OCI-LY7 (cell line): ENCODE measurements around the gene AFTPH. TPM values are rescaled to one million over a fixed set of nuclear protein-coding genes. Genes with fewer than 3 reads are reported as not detected.
A peak's percentile ranks its signal among the peaks of the same experiment; 100 is the strongest.

Experiments used
- BruUV-seq: library from RNA; stranded (reverse); fragments of 400-500 nt; replicated peaks from 2 replicates; lab custom pipeline; 2021; lab: Mats Ljungman, UMichigan
- CTCF ChIA-PET: fragments of 300-600 bp; sonication (Branson Sonifier 250); formaldehyde crosslinking; loops from one replicate; lab custom pipeline; 2022; ENCODE audit warnings: antibody characterized with exemption; ENCODE audit not compliant: unreplicated experiment; lab: Charles Lee
- POLR2A ChIA-PET: fragments of 300-600 bp; sonication (Branson Sonifier 250); formaldehyde crosslinking; loops from one replicate; lab custom pipeline; 2022; ENCODE audit warnings: antibody characterized with exemption; lab: Charles Lee
- DNase-seq: peaks from one replicate; pipeline ENCODE4 v3.0.0-alpha.2; 2015; ENCODE audit warnings: low spot score
- H2AFZ ChIP-seq: fragments of 200-600 bp; sonication (generic), shearing (Covaris generic); 2 replicates; pipeline ENCODE4 v1.6.1; 2014; ENCODE audit warnings: mild to moderate bottlenecking, antibody characterized with exemption, low read length, moderate library complexity
- H3K27ac ChIP-seq: fragments of 200-600 bp; sonication (generic); 2 replicates; pipeline ENCODE4 v1.5.1; 2014; ENCODE audit warnings: mixed run types, low read depth, mild to moderate bottlenecking, moderate library complexity, low read length, inconsistent platforms; ENCODE audit not compliant: poor library complexity, severe bottlenecking
- H3K36me3 ChIP-seq: fragments of 200-600 bp; sonication (generic); 2 replicates; pipeline ENCODE4 v1.6.1; 2014; ENCODE audit warnings: mild to moderate bottlenecking, antibody characterized with exemption, low read length, moderate library complexity, mixed read lengths; ENCODE audit not compliant: insufficient read depth
- H3K4me1 ChIP-seq: fragments of 200-600 bp; sonication (generic); 2 replicates; pipeline ENCODE4 v1.5.1; 2014; ENCODE audit warnings: mild to moderate bottlenecking, low read length; ENCODE audit not compliant: insufficient read depth, poor library complexity, severe bottlenecking
- H3K4me2 ChIP-seq: fragments of 200-600 bp; sonication (generic); 2 replicates; pipeline ENCODE4 v1.6.1; 2014; ENCODE audit warnings: mild to moderate bottlenecking, low read length
- H3K4me3 ChIP-seq: fragments of 200-600 bp; sonication (generic); 2 replicates; pipeline ENCODE4 v1.5.1; 2014; ENCODE audit warnings: mild to moderate bottlenecking, low read depth, low read length; ENCODE audit not compliant: poor library complexity, severe bottlenecking
- H3K79me2 ChIP-seq: fragments of 200-600 bp; sonication (generic); 2 replicates; pipeline ENCODE4 v1.6.1; 2016; ENCODE audit warnings: low read depth, mild to moderate bottlenecking, low read length, moderate library complexity, mixed read lengths; ENCODE audit not compliant: insufficient read depth
- H3K9me2 ChIP-seq: fragments of 200-600 bp; sonication (generic); 2 replicates; pipeline ENCODE4 v1.6.1; 2016; ENCODE audit warnings: mild to moderate bottlenecking, low read length, mixed read lengths; ENCODE audit not compliant: insufficient read depth
- H3K9me3 ChIP-seq: fragments of 200-600 bp; sonication (generic); 2 replicates; pipeline ENCODE4 v1.6.1; 2014; ENCODE audit warnings: mild to moderate bottlenecking, mixed run types, low read length, mixed read lengths
- H4K20me1 ChIP-seq: fragments of 200-600 bp; sonication (generic); 2 replicates; pipeline ENCODE4 v1.6.1; 2014; ENCODE audit warnings: mild to moderate bottlenecking, antibody characterized with exemption, low read length, moderate library complexity, mixed read lengths; ENCODE audit not compliant: insufficient read depth
- EZH2phosphoT487 ChIP-seq: fragments of 200-600 bp; sonication (generic); IDR thresholded peaks from 2 replicates; pipeline ENCODE4 v1.6.1; 2018; ENCODE audit warnings: low read depth, borderline replicate concordance, mild to moderate bottlenecking, mixed run types, antibody characterized with exemption, low read length, moderate library complexity, mixed read lengths
- intact Hi-C: fragments of 100-400 bp; cut with micrococcal nuclease; formaldehyde crosslinking; loops from one replicate; pipeline ENCODE4 v1.10.0; 2022; ENCODE audit not compliant: unreplicated experiment
- total RNA-seq, 2 experiments: library from RNA; depleted of rRNA in 1 of 2; stranded (reverse); fragments of >200 nt in 1 of 2; shearing (Covaris generic) in 1 of 2; gene quantifications; 2 replicates each; pipeline ENCODE4 v1.2.3, GENCODE V29; 2014 to 2022
- TF ChIP-seq, protein P1 (sequence below): fragments of 200-600 bp; sonication (generic); conservative IDR thresholded peaks from 2 replicates; pipeline ENCODE4 v1.5.1; 2014; ENCODE audit warnings: mild to moderate bottlenecking, antibody characterized with exemption, low read length, moderate library complexity, mixed read lengths

AFTPH gene
- total RNA-seq, 2 experiments from 2014 or later: 30.0 to 40.6 TPM

- H3K4me1 ChIP-seq: peaks cover 22% of the 10 kb centered on the region
- no peak for TF ChIP-seq EZH2phosphoT487
- TF ChIP-seq, protein P1, sequence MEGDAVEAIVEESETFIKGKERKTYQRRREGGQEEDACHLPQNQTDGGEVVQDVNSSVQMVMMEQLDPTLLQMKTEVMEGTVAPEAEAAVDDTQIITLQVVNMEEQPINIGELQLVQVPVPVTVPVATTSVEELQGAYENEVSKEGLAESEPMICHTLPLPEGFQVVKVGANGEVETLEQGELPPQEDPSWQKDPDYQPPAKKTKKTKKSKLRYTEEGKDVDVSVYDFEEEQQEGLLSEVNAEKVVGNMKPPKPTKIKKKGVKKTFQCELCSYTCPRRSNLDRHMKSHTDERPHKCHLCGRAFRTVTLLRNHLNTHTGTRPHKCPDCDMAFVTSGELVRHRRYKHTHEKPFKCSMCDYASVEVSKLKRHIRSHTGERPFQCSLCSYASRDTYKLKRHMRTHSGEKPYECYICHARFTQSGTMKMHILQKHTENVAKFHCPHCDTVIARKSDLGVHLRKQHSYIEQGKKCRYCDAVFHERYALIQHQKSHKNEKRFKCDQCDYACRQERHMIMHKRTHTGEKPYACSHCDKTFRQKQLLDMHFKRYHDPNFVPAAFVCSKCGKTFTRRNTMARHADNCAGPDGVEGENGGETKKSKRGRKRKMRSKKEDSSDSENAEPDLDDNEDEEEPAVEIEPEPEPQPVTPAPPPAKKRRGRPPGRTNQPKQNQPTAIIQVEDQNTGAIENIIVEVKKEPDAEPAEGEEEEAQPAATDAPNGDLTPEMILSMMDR: no peak
- BruUV-seq: TSS peak; percentile 26
- H3K4me2 ChIP-seq: no peak overlapping the region
- intact Hi-C loops: no loop called here
- peaks cover 31% of the 10 kb centered on the region for H4K20me1 ChIP-seq
- DNase-seq: no peak
- ChIA-PET POLR2A (interaction anchor here (0.6 to 0.9 kb wide), 5 partner anchors 9 to 391 kb away, joined by 3 to 5 read pairs (median 4); no protein-coding TSS in a partner anchor), CTCF (no interaction called here)
- H3K36me3 ChIP-seq: peaks cover 64% of the 10 kb centered on the region
- no peaks in the 10 kb centered on the region for H3K9me2 ChIP-seq
- H3K9me3 ChIP-seq: no peaks in the 10 kb centered on the region
- no peak overlapping the region for H2AFZ ChIP-seq
- no peak overlapping the region for H3K4me3 ChIP-seq
- H3K79me2 ChIP-seq: peaks cover 50% of the 10 kb centered on the region
- H3K27ac ChIP-seq: no peak overlapping the region
Measured at GRCh38 chr2:64631771-64632170, 107.6 kb downstream of the AFTPH start.

GRCh38 chr2:64632835-64633819 is 109.0 kb downstream of the AFTPH start:
- ChIA-PET CTCF (no interaction called here), POLR2A (interaction anchor here (0.6 to 1.8 kb wide), 2 partner anchors 9 to 87 kb away, joined by 3 to 8 read pairs; no protein-coding TSS in a partner anchor)
- no peak for DNase-seq
- intact Hi-C loops: no loop called here
- BruUV-seq: no TSS peak
- Histone ChIP-seq H3K27ac (no peak overlapping the region), H3K79me2 (peaks cover 63% of the 10 kb centered on the region), H4K20me1 (peaks cover 39% of the 10 kb centered on the region), H3K36me3 (peaks cover 65% of the 10 kb centered on the region), H3K4me3 (no peak overlapping the region), H3K9me2 (no peaks in the 10 kb centered on the region), H2AFZ (no peak overlapping the region), H3K9me3 (no peaks in the 10 kb centered on the region), H3K4me1 (peaks cover 32% of the 10 kb centered on the region), H3K4me2 (no peak overlapping the region)
- TF ChIP-seq EZH2phosphoT487: no peak
- TF ChIP-seq, protein P1: no peak
